GM19043 (cell line): ENCODE data around the gene ROBO4.

ENCODE experiments used
- ATAC-seq: cut with Tn5 transposase; IDR thresholded peaks from one replicate; pipeline ENCODE4 v1.9.1; 2021; ENCODE audit warnings: low read depth; ENCODE audit not compliant: unreplicated experiment

ROBO4 gene

GRCh38 chr11:124875943-124876817 is 21.5 kb downstream of the ROBO4 start:
- ATAC-seq: peak; percentile 92

DNA sequence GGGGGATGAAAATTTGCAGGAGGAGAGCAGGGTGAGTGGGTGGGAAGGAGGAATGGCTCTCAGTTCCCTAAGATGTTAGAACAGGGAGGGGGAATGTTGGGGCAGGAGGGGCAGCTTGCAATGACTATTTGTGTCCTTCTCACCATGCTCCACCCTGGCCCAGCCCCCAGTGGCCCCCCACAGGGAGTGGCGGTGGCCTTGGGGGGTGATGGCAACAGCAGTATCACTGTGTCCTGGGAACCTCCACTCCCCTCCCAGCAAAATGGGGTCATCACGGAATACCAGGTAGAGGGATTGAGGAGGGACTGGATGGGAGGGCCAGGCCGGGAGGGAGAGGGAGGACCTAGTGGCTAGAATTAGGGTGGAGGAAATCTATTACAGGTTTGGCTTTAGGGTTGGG is 22.3 kb downstream of the ROBO4 start:
- ATAC-seq: no peak

DNA sequence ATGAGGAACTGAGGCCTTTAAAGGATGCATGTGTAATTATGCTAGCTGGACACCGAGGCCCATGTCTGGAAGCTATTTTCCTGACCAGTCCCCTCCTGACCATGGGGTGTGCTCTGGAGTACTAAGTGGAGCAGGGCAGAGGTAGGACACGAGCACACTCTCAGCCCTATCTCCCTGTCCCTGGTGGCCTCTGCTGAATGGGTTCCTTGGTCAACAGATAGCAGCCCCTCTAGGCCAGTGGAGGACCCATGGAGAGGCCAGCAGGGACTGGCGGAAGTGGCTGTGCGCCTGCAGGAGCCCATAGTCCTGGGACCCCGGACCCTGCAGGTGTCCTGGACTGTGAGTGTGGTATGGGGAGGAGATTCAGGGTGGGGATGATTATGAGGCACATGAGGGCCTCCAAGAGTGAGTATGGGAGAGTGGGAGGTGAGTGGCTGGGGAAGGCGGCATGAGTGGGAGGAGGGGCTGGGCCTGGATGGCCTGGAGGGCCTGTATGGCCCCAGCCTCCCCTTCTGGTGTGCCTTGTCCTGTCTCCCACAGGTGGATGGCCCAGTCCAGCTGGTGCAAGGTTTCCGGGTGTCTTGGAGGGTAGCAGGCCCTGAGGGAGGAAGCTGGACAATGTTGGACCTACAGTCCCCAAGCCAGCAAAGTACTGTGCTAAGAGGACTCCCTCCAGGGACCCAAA is 23.0 kb downstream of the ROBO4 start:
- no peak for ATAC-seq

- no peak for ATAC-seq
These were observed 23.7 kb downstream of the ROBO4 start for GRCh38 chr11:124873951-124874350.

DNA sequence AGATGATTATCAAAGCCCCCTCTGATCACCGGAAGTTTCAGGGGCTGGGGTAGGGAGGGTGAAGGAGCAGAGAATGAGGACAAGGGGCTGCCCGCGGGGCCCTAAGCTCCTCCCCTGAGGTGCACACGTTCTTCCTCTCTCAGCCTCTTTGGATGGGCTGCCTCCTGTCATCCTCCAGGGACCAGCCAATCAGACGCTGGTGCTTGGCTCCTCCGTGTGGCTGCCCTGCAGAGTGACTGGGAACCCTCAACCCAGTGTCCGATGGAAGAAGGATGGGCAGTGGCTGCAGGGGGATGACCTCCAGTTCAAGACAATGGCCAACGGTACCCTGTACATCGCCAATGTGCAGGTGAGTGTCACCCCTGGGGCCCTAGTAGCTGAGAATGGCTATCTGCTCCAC is 24.9 kb downstream of the ROBO4 start:
- no peak for ATAC-seq

DNA sequence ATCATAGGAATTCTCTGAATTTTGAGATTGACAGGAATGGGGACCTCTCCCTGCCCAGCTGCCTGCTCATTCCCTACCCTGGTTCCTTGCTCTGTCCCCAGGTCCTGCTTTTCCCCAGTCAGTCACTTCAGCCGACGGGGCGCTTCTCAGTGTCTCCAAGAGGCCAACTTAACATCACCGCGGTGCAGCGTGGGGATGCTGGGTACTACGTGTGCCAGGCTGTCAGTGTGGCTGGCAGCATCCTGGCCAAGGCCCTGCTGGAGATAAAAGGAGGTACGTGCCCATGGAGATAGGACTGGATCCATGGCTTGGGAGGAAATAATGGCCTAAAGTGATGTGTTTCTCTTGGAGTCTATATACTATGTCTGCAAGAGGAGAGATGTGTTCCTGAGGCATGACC is 25.4 kb downstream of the ROBO4 start:
- no peak for ATAC-seq

- no peak for ATAC-seq
These were observed 27.2 kb downstream of the ROBO4 start for GRCh38 chr11:124870430-124870829.

GRCh38 chr11:124869856-124870387 is 27.7 kb downstream of the ROBO4 start:
- no peak for ATAC-seq

- no peak for ATAC-seq
These were observed 28.3 kb downstream of the ROBO4 start for GRCh38 chr11:124869331-124869730.

GRCh38 chr11:124868331-124869274 is 29.1 kb downstream of the ROBO4 start:
- ATAC-seq: no peak

DNA sequence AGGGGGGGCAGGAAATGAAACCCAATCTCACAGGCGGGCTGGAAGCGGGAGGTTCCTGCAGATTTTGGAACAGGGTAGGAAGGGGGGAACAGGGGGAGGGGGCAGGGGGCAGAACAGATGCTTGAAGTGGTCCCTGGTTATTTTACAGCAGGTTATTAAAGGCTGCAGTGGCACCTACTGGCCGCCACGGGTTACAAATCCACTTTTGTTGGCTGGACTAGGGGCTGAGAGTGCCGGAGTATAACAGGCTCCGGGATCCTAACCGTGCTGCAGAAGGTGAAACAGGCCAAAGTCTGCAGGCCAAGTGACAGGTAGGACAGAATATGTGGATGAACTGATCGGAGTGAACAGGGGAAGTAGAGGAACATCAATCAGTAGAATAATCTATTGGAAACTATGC is 30.0 kb downstream of the ROBO4 start:
- ATAC-seq: no peak

GRCh38 chr11:124865902-124866851 is 31.5 kb downstream of the ROBO4 start:
- ATAC-seq: no peak

DNA sequence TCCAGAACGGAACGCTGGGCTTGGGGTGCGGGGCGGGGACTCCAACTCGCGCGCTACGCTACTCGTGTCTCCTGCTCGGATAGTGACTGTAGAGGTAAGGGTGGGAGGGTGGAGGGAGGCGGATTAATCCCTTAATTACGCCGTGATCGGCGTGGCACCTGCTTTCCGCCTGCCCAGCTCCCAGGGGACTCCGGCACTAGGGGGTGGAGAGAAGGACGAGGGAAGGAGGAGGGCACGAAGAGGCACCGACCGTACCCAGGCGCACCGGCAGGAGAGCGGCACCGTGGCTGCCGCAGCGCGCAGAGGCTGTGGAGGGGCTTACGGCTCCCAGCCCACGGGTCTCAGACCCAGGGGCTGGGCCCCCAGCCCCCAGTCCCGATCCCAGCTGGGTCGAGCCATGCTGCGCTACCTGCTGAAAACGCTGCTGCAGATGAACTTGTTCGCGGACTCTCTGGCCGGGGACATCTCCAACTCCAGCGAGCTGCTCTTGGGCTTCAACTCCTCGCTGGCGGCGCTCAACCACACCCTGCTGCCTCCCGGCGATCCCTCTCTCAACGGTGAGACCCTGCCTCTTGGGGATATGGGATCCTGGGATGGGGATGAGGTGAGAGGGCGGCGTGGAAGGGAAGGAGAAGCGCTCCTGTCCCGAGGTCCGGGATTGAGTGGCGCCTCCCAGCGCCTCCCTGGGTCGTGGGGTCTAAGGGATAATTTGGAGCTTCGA is 32.3 kb downstream of the ROBO4 start, which contains the start of gene ROBO3:
Gene ROBO3 (plus strand): TSS at position 252 of the 721 bp plus-strand sequence. CDS start 146 bp downstream, at position 398.
- no peak for ATAC-seq

GRCh38 chr11:124864892-124865180 is 32.8 kb downstream of the ROBO4 start:
- ATAC-seq: no peak

GRCh38 chr11:124864176-124864891 is 33.3 kb downstream of the ROBO4 start:
- ATAC-seq: no peak

- ATAC-seq: no peak
These were observed 33.9 kb downstream of the ROBO4 start for GRCh38 chr11:124863826-124864165.

DNA sequence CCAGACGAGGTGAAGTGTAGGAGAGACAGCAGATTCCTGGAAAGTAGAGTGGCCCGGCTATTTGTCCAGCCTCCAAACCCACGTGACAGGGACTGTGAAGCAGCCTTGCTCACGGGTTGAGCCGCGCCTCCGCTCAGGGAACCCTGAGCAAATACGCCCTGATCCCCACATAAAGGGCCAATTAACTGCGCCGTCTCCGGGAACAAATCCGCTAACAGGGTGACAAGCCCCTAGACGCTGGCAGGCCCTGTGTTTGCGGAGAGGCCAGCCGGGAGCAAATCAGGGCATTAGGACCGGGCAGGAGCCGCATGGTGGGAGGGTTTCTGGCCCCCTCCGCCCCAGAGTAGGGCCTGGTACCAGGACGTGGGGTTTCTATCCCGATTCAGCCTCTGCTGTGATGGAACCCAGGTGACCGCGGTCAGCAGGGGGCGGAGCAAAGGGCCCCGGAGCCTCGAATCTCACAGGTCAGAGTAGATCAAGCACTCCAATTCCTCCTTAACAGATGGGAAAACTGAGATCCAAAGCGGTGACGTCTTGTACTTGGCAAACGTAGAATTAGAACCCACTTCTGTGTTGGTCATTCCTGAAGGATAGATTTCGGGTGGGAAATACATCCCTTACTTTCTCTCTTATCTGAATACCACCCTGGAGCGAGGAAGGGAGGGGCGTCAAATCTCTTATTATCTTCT is 34.4 kb downstream of the ROBO4 start:
- no peak for ATAC-seq

DNA sequence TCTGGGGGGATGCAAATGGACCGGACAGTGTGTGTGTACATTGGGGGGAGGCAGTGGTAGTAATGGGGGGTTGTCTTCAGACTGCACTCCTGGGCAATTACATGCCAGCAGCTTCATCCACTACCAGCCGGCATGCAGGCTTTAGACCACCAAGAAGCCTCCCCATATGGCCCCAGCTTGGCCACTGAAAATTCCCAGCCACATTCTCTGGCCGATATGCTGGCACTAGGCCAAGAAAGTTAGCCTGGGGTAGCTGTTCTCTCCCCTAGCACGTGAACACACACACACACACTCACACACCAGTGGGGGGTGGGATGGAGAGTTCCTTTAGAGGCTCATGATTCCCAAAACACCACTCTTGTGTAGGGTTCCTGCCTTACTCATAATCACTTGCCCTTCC is 36.0 kb downstream of the ROBO4 start:
- ATAC-seq: no peak
